Fibroblast of peridontal ligament (primary cell): ENCODE results near the gene PDZRN4.
"Not testable (repeated sequence)": the region's sequence is repeated elsewhere in the genome, so short reads cannot be mapped to it uniquely, and the experiment has no call there.

Source experiments
- DNase-seq: peaks from one replicate; pipeline ENCODE4 v3.0.0-alpha.2; 2010; ENCODE audit errors: extremely low read depth

The PDZRN4 gene

GRCh38 chr12:41556176-41556575 is 368.1 kb downstream of the PDZRN4 start:
- no peak for DNase-seq

GRCh38 chr12:41557344-41557743 is 369.2 kb downstream of the PDZRN4 start:
- no peak for DNase-seq

- DNase-seq: no peak
Observed at GRCh38 chr12:41558671-41559070, 370.6 kb downstream of the PDZRN4 start.

- DNase-seq: no peak
Observed at GRCh38 chr12:41563051-41563450, 374.9 kb downstream of the PDZRN4 start.

GRCh38 chr12:41564816-41565215 is 376.7 kb downstream of the PDZRN4 start:
- no peak for DNase-seq

- no peak for DNase-seq
Observed at GRCh38 chr12:41566703-41567102, 378.6 kb downstream of the PDZRN4 start.

- no peak for DNase-seq
Observed at GRCh38 chr12:41573445-41573844, 385.3 kb downstream of the PDZRN4 start.

- no peak for DNase-seq
Observed at GRCh38 chr12:41576925-41577324, 388.8 kb downstream of the PDZRN4 start.

- DNase-seq: no peak
Observed at GRCh38 chr12:41577995-41578394, 389.9 kb downstream of the PDZRN4 start.

GRCh38 chr12:41585784-41586183 is 397.7 kb downstream of the PDZRN4 start:
- no peak for DNase-seq

GRCh38 chr12:41587574-41587973 is 399.5 kb downstream of the PDZRN4 start:
- DNase-seq: no peak

- DNase-seq: no peak
Observed at GRCh38 chr12:41589878-41590277, 401.8 kb downstream of the PDZRN4 start.

- no peak for DNase-seq
Observed at GRCh38 chr12:41596190-41596589, 408.1 kb downstream of the PDZRN4 start.

GRCh38 chr12:41604830-41605229 is 416.7 kb downstream of the PDZRN4 start:
- DNase-seq: no peak

GRCh38 chr12:41605545-41606305 is 417.6 kb downstream of the PDZRN4 start:
- DNase-seq: no peak

- no peak for DNase-seq
Observed at GRCh38 chr12:41606468-41607445, 418.6 kb downstream of the PDZRN4 start.

GRCh38 chr12:41612892-41613557 is 424.9 kb downstream of the PDZRN4 start:
- DNase-seq: no peak

GRCh38 chr12:41615174-41615573 is 427.1 kb downstream of the PDZRN4 start:
- DNase-seq: not testable (repeated sequence)

GRCh38 chr12:41619705-41620104 is 431.6 kb downstream of the PDZRN4 start:
- no peak for DNase-seq

- no peak for DNase-seq
Observed at GRCh38 chr12:41621291-41621690, 433.2 kb downstream of the PDZRN4 start.
